SU-DHL-6 (cell line): ENCODE results near the gene CELF5.

Experiments used
- H2AFZ ChIP-seq: fragments of 200-600 bp; sonication (generic); 2 replicates; pipeline ENCODE4 v1.6.1; 2014; ENCODE audit warnings: low read depth, mild to moderate bottlenecking, moderate library complexity, mixed read lengths, antibody characterized with exemption, low read length; ENCODE audit not compliant: severe bottlenecking
- H3F3A ChIP-seq: fragments of 200-600 bp; shearing (Covaris generic); 2 replicates; pipeline ENCODE4 v1.6.0; 2016; ENCODE audit warnings: antibody characterized with exemption, mild to moderate bottlenecking; ENCODE audit not compliant: insufficient read depth
- H3K27ac ChIP-seq: fragments of 200-600 bp; sonication (generic); 2 replicates; pipeline ENCODE4 v1.5.1; 2016; ENCODE audit warnings: low read depth, mild to moderate bottlenecking, low read length, moderate library complexity, mixed read lengths
- H3K27me3 ChIP-seq: fragments of 200-600 bp; sonication (generic), shearing (Covaris generic); 2 replicates; pipeline ENCODE4 v1.6.0; 2014; ENCODE audit warnings: mild to moderate bottlenecking, low read length
- H3K36me3 ChIP-seq: fragments of 200-600 bp; sonication (generic); 2 replicates; pipeline ENCODE4 v1.6.1; 2014; ENCODE audit warnings: mild to moderate bottlenecking, low read length, mixed read lengths
- H3K4me2 ChIP-seq: fragments of 300-600, 200-600 bp; shearing (Covaris generic), sonication (generic); 2 replicates; pipeline ENCODE4 v1.6.0; 2014; ENCODE audit warnings: low read length, low read depth, mild to moderate bottlenecking; ENCODE audit not compliant: poor library complexity, severe bottlenecking
- H3K4me3 ChIP-seq: fragments of 200-600 bp; sonication (generic); 2 replicates; pipeline ENCODE4 v1.5.1; 2014; ENCODE audit warnings: antibody characterized with exemption, low read length, mild to moderate bottlenecking, mixed read lengths; ENCODE audit not compliant: insufficient read depth, poor library complexity, severe bottlenecking
- H3K79me2 ChIP-seq: fragments of 200-600 bp; sonication (generic); 2 replicates; pipeline ENCODE4 v1.6.1; 2014; ENCODE audit warnings: mild to moderate bottlenecking, low read length, moderate library complexity; ENCODE audit not compliant: insufficient read depth
- H3K9ac ChIP-seq: fragments of 200-600 bp; sonication (generic); 2 replicates; pipeline ENCODE4 v1.7.0; 2014; ENCODE audit warnings: mild to moderate bottlenecking, low read length
- H3K9me2 ChIP-seq: fragments of 200-600 bp; sonication (generic); replicated peaks from 2 replicates; pipeline ENCODE4 v1.6.1; 2014; ENCODE audit warnings: low read length; ENCODE audit not compliant: insufficient read depth
- H3K9me3 ChIP-seq: fragments of 200-600 bp; sonication (generic); 2 replicates; pipeline ENCODE4 v1.6.1; 2014; ENCODE audit warnings: low read length, mixed read lengths; ENCODE audit not compliant: insufficient read depth
- H4K20me1 ChIP-seq: fragments of 200-600 bp; sonication (generic); 2 replicates; pipeline ENCODE4 v1.6.1; 2014; ENCODE audit warnings: low read depth, mild to moderate bottlenecking, antibody characterized with exemption, low read length, moderate library complexity, mixed read lengths
- EZH2phosphoT487 ChIP-seq: fragments of 200-600 bp; sonication (generic), shearing (Covaris generic); conservative IDR thresholded peaks from 2 replicates; pipeline ENCODE4 v1.6.1; 2018; ENCODE audit warnings: mild to moderate bottlenecking, antibody characterized with exemption, low read length, moderate library complexity, mixed read lengths
- TF ChIP-seq, protein P1 (sequence below): fragments of 200-600 bp; sonication (generic); IDR thresholded peaks from one replicate; pipeline ENCODE4 v1.5.1; 2017; ENCODE audit warnings: antibody characterized with exemption, mild to moderate bottlenecking, low read length, moderate library complexity; ENCODE audit not compliant: insufficient read depth, poor library complexity, severe bottlenecking

The CELF5 gene

GRCh38 chr19:3196933-3197205 lies 27.6 kb upstream of the CELF5 start:
- Histone ChIP-seq H3K27me3 (no peaks in the 10 kb centered on the region), H3K9ac (no peak overlapping the region), H3K27ac (no peak overlapping the region), H3K36me3 (no peaks in the 10 kb centered on the region), H3K79me2 (no peaks in the 10 kb centered on the region; the same call in 1 of the 2 replicates), H3K9me2 (no peaks in the 10 kb centered on the region), H2AFZ (no peak overlapping the region), H3K9me3 (no peaks in the 10 kb centered on the region), H3K4me2 (no peak overlapping the region), H3F3A (0 out of 2 replicates have a peak, but pooled peaks cover 3% of the 10 kb centered on the region), H4K20me1 (no peaks in the 10 kb centered on the region), H3K4me3 (no peak overlapping the region)
- TF ChIP-seq, protein P1, sequence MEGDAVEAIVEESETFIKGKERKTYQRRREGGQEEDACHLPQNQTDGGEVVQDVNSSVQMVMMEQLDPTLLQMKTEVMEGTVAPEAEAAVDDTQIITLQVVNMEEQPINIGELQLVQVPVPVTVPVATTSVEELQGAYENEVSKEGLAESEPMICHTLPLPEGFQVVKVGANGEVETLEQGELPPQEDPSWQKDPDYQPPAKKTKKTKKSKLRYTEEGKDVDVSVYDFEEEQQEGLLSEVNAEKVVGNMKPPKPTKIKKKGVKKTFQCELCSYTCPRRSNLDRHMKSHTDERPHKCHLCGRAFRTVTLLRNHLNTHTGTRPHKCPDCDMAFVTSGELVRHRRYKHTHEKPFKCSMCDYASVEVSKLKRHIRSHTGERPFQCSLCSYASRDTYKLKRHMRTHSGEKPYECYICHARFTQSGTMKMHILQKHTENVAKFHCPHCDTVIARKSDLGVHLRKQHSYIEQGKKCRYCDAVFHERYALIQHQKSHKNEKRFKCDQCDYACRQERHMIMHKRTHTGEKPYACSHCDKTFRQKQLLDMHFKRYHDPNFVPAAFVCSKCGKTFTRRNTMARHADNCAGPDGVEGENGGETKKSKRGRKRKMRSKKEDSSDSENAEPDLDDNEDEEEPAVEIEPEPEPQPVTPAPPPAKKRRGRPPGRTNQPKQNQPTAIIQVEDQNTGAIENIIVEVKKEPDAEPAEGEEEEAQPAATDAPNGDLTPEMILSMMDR, result no peak
- TF ChIP-seq EZH2phosphoT487, result no peak

DNA sequence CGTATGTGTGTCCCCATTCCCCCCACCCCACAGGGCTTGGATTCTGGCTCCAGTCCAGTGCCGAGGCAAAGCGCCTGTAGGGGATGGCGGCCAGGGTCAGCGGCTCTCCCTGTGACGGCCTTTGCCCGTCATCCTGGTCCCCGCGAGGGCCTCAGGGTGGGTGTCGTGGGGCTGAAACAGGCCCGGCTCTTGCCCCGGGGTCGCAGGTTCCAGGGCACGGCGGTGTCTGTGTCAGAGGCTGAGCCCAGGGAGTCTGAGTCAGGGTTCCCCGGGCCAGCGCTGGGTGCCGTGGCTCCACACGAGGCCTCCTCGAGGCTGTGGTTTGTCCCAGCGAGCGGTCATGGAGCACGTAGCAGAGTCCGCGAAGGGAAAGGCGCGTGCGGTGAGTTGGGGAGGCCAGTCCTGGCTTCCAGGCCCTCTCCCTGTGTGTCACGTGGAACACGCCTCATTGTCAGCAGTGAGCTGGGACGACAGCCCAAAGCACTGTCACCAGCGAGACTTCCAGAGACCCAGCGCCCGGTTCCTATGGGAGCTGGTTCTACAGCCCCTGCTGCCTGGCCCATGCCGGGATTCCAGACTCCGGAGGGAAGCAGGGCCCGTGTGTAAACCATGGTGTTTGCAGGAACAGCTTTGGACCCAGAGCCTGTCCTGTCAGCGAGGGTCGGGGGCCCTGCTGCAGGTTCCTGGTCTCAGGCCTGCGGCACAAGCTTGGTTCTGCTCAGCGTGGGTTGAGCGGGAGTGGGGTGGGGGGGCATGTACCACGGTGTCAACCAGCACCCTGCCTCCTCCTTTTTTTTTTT lies 25.4 kb upstream of the CELF5 start:
- no peak overlapping the region for H3K27ac ChIP-seq
- no peak overlapping the region for H3K4me2 ChIP-seq
- no peak overlapping the region for H3K4me3 ChIP-seq
- no peaks in the 10 kb centered on the region for H3K36me3 ChIP-seq
- 0 out of 2 replicates have a peak, but pooled peaks cover 3% of the 10 kb centered on the region for H3F3A ChIP-seq
- H3K9me2 ChIP-seq, result no peaks in the 10 kb centered on the region
- H2AFZ ChIP-seq, result no peak overlapping the region
- no peaks in the 10 kb centered on the region for H3K79me2 ChIP-seq
- no peaks in the 10 kb centered on the region for H3K9me3 ChIP-seq
- no peak for TF ChIP-seq EZH2phosphoT487
- TF ChIP-seq, protein P1, result no peak
- H3K27me3 ChIP-seq, result no peaks in the 10 kb centered on the region
- H3K9ac ChIP-seq, result no peak overlapping the region
- no peaks in the 10 kb centered on the region for H4K20me1 ChIP-seq

- no peak overlapping the region for H2AFZ ChIP-seq
- H3K4me3 ChIP-seq, result no peak overlapping the region
- H3K27ac ChIP-seq, result no peak overlapping the region
- H3F3A ChIP-seq, result no peaks in the 10 kb centered on the region
- no peaks in the 10 kb centered on the region for H3K9me3 ChIP-seq
- no peaks in the 10 kb centered on the region for H4K20me1 ChIP-seq
- H3K9me2 ChIP-seq, result no peaks in the 10 kb centered on the region
- TF ChIP-seq, protein P1, result no peak
- TF ChIP-seq EZH2phosphoT487, result no peak
- no peaks in the 10 kb centered on the region for H3K36me3 ChIP-seq
- no peaks in the 10 kb centered on the region for H3K79me2 ChIP-seq
- no peaks in the 10 kb centered on the region for H3K27me3 ChIP-seq
- no peak overlapping the region for H3K4me2 ChIP-seq
- H3K9ac ChIP-seq, result no peak overlapping the region
Measured at GRCh38 chr19:3201072-3201700, 23.3 kb upstream of the CELF5 start.
